ENCODE results near the gene GNE.

GNE gene

GRCh38 chr9:36165826-36166167, 92.5 kb downstream of the GNE start:
- Histone ChIP-seq H3K4me3 (ENCODE audit: low read length) (peak overlapping the region; percentile 83), H3K27me3 (replicated peaks; ENCODE audit: control insufficient read depth, insufficient read depth, low read length) (no peaks in the 10 kb centered on the region)
- peak; percentile 73 for DNase-seq (ENCODE audit: low read depth)

GRCh38 chr9:36164989-36165388, 93.3 kb downstream of the GNE start:
- no peak overlapping the region for H3K4me3 ChIP-seq (ENCODE audit: low read length)
- no peaks in the 10 kb centered on the region for H3K27me3 ChIP-seq (replicated peaks; ENCODE audit: control insufficient read depth, insufficient read depth, low read length)
- no peak overlapping the region for H3K9ac ChIP-seq (ENCODE audit: low read length)
- peaks cover 5% of the 10 kb centered on the region for H3K36me3 ChIP-seq (ENCODE audit: control insufficient read depth, insufficient read depth, low read length, severe bottlenecking)
- no peak for DNase-seq (ENCODE audit: low read depth)
- no peaks in the 10 kb centered on the region for H3K9me3 ChIP-seq (ENCODE audit: control insufficient read depth, low read length)
- H3K4me1 ChIP-seq (ENCODE audit: control insufficient read depth, insufficient read depth, low read length) = peaks cover 50% of the 10 kb centered on the region

More at GRCh38 chr9:36165826-36166167, 92.5 kb downstream of the GNE start:
- peaks cover 5% of the 10 kb centered on the region for H3K36me3 ChIP-seq (ENCODE audit: control insufficient read depth, insufficient read depth, low read length, severe bottlenecking)
- peak overlapping the region; percentile 85 for H3K9ac ChIP-seq (ENCODE audit: low read length)
- peaks cover 50% of the 10 kb centered on the region for H3K4me1 ChIP-seq (ENCODE audit: control insufficient read depth, insufficient read depth, low read length)
- no peaks in the 10 kb centered on the region for H3K9me3 ChIP-seq (ENCODE audit: control insufficient read depth, low read length)
